EH (cell line): ENCODE measurements around the gene PYY.
"Not testable (repeated sequence)": the region's sequence is repeated elsewhere in the genome, so short reads cannot be mapped to it uniquely, and the experiment has no call there.

ENCODE experiments used
- DNase-seq: peaks from one replicate; pipeline ENCODE4 v3.0.0-alpha.2; 2015; ENCODE audit warnings: low read depth

PYY gene

DNA sequence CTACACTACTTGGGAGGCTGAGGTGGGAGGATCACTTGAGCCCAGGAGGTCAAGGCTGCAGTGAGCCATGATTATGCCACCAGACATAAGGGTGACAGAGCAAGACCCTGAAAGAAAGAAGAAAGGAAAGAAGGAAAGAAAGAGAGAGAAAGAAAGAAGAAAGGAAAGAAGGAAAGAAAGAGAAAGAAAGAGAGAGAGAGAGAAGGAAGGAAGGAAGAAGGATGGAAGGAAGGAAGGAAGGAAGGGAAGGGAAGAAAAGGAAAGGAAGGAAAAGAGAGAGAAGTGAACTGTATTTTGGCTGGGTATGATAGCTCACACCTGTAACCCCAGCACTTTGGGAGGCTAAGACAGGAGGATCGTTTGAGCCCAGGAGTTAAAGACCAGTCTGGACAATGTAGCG lies 24.3 kb upstream of the PYY start:
- no peak for DNase-seq

DNA sequence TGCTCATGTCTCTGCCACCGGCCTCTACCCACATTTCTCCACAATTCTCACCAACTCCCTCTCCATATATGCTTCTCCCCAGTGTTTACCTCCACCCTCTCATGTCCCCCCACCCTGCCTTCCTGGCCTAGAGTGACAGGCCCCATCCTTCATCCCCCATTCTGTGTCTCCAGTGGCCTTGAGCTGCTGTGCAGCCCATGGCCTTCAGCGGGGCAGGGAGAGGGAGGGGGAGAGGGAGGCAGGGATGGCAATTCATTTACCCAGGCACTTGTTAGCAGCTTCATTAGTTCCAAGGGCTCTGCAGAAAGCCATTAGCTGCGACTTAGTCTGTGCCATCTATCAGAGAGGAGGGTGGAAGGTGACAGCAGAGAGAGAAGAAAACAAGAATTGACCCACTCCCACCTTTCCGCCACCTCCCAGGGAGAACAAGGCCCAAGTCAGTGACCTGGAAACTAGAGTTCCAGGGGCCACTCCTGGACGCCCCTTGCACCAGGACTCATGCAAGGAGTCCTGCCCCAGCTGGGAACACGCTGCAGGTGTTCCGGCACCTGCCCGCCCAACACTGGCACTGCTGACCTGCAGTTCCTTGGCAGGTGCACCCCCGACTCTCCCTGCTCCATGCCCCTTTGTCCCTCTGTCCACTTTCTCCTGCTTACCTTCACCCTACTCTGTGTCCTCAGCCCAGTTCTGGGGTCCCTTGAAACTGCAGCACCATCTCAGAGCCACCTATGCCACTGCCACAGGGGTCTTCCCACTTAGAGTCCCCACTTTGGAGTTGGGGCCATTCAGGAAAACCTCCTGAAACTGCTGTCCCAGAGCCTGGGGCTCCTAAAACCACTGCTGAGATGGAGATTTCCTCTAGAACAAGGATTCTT lies 23.5 kb upstream of the PYY start:
- DNase-seq: no peak

DNA sequence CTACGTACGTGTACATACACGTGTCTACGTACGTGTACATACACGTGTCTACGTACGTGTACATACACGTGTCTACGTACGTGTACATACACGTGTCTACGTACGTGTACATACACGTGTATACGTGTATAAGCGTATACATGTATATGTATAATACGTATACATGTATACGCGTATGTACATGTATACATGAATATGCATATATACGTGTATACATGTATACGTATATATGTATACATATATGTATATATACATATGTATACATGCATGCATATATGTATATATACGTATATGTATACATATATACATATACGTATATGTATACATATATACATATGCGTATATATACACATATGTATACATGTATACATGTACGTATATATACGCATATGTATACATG lies 22.2 kb upstream of the PYY start:
- no peak for DNase-seq

DNA sequence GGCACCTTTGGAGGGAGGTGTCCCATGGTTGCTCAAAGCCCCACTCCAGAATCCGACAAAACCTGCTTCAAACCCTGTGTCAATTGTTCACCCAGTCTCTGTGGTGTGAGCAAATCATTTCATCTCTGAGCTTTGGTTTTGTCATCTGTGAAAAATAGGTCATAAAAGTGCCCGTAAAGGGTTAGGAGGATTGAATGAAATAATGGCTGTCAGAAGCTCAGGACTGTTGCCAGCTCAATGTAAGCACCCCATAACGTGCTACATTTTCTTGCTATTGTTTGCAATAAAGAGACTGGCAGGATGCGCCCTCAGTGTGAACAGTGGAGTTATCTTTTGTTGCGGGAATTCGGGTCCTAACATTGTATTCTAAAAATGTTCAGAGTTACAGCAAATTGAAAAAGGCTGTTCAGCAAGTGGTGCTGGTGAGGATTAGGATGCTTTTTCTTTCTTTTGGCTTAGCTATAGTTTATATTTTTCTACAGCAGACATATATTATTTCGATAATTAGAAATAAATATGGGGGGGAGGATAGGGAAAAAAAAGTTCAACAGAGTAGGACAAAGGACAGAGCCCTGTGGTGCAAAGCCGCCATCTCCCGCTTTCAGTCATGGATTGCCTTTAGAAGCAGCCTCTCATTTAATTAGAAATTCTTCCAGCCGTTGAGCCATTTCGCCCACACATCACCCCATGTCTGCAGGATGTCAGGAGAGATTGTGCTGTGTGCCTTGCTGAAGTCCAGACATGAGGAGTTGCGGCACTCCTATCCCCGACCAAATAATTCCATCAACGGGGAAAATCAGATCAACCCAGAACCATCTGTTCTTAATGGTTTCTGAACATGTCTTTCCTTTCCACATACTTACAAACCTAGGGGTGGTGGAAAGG lies 20.9 kb upstream of the PYY start:
- no peak for DNase-seq

DNA sequence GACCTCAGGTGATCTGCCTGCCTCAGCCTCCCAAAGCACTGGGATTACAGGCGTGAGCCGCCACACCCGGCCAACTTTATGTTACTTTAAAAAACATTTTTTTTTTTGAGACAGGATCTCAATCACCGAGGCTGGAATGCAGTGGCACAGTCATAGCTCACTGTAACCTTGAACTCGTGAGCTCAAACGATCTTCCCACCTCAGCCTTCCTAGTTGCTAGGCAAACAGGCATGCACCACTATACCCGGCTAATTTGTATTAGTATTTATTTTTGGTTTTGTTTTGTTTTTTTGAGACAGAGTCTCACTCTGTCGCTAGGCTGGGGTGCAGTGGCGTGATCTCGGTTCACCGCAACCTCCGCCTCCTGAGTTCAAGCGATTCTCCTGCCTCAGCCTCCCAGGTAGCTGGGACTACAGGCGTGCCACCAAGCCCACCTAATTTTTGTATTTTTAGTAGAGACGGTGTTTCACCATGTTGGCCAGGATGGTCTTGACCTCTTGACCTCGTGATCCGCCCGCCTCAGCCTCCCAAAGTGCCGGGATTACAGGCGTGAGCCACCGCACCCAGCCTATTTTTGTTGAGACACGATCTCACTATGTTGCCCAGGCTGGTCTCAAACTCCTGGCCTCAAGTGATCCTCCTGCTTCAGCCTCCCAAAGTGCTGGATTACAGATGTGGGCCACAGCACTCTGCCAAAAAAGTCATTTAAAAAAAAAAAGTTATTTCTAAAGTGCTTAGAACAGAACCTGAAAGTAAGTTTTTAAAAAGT lies 18.9 kb upstream of the PYY start:
- DNase-seq: not testable (repeated sequence)

DNA sequence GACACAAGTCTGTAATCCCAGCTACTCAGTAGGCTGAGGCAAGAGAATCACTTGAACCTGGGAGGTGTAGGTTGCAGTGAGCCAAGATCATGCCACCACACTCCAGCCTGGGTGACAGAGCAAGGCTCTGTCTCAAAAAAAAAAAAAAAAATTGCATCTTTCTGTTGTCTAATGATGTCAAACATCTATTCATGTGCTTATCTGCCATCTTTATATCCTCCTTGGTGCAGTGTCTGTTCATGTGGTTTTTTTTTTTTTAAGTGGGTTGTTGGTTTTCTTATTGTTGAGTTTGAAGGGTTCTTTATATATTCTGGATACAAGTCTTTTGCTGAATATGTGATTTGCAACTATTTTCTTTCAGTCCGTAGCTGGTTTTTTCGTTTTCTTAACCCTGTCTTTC lies 17.7 kb upstream of the PYY start:
- not testable (repeated sequence) for DNase-seq

DNA sequence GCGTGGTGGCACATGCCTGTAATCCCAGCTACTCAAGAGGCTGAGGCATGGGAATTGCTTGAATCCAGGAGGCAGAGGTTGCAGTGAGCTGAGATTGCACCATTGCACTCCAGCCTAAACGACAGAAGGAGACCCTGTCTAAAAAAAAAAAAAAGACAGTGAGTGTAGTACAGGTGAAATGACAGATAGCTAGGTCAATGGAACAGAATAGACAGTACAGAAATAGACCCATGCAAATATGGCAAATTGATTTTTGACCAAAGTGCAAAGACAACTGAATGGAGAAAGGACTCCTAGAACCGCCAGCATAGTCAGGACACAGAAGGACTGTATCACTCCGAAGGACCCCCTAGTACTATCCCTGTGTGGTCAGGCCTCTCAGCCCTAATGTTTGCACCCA lies 16.6 kb upstream of the PYY start:
- DNase-seq: no peak

DNA sequence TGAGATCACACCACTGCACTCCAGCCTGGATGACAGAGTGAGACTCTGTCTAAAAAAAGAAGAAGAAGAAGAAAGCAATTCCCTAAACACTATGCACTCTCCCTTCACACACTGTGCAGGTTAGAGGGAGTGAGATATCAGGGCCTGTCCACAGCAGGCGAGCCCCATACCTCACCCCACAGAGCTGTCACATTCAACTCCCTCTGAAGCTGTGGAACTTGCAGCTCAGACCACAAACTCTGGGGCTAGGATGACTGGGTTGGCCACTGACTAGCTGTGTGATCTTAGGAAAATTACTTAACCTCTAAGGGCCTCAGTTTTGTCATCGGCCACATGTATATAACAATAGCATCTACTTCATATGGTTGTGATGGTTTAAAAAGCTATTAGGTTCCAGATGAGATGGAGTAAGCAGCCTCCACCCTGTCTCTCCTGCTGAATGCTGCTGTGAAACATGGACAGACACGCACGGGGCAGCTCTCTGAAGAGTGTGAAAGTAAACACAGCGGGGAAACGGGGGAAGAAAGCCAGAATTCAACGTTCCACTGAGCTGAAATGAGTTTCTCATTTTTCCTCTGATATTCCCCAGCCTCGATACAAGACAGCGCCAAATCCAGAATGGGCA lies 13.6 kb upstream of the PYY start:
- DNase-seq: peak; percentile 27

DNA sequence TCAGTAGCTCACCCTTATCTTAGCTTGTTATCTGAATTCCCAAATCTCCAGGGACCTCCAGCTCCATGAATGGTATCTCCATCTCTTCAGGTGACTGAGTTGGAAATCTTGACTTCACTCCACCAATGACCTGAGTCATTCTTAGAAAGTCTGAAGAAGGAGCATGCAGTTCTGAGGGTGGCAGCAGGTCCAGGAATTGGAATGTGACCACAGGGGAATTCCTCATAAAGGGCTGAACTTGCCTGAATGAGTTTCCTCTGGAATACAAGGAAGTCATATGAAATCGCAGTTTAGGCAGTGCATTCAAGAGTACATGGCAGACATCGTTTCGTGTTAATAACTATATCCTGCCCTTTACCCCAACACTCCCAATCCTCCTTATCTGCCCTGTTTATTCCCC lies 12.5 kb upstream of the PYY start:
- DNase-seq: peak; percentile 44

DNA sequence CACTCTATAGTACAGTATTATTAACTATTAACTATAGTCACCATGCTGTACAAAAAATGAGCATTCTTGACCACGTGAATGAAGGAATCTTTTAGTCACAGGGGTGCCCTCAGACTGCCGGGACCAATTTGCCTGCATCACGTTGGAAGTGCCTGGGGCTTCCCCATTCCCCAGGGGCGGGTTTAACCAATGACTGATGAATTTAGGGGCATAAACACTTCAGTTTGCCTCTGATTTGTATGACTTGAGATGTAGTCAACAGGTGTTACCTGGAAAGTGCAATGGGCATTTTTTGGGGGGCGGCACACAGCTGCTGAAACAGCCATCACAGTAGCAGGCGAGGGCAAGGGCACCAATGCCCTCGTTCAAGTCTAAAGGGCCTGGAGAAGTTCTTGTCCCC lies 8.7 kb upstream of the PYY start:
- DNase-seq: no peak

DNA sequence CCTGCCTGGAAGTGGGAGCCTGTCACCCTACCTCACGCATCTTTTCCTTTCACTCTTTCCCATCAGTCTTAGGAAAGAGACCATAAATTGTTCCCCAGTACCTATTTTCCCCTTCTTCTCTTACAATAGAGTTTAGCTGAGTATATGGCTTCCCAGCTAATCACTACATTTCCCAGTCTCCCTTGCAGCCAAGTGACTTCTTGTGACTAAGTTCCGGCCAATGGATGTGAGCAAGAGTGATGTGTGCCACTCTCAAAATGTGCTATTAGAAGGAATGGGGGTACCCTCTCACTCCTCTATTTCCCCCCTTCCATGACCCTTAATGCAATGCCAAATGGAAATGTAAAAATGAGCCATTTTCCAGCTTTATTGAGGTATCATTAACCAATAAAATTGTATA lies 8.2 kb upstream of the PYY start:
- no peak for DNase-seq

DNA sequence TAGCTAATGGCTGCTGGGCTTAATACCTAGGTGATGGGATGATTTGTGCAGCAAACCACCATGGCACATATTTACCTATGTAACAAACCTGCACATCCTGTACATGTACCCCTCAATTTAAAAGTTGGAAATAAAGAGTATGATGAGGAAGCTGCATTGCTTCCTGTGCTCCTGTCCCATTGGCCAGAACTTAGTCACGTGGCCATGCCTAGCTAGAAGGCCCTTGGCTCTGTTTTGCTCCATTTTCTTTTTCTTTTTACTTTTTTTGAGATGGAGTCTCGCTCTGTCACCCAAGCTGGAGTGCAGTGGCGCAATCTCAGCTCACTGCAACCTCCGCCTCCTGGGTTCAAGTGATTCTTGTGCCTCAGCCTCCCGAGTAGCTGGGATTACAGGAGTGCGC lies 7.6 kb upstream of the PYY start:
- DNase-seq: not testable (repeated sequence)

DNA sequence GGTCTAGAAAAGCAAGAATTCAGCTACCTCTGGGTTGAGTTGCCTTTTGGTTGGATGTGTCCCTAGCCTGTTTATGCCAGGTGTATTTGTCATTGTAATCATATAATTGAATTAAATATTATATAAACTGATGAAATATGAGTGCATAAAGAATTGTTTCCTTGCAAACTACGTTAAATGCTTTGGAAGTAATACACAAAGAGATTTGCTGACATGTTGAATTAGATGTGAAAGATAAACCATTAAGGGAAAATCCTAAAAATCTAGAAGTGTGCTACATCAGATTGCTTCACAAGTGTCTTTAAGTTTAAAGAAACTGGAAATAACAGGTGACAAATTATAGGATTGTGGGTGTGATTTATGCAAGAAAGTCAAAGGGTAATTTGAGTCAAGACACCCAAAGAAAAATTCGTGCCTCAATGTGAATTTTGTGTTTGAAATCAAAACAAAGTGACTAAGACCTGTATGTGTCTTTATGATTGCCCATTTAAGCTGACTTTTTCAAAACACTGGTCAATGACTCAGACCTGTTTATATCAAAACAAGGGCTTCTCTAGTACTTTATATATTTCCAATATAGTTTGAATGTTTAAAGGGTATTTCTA lies 5.1 kb upstream of the PYY start:
- DNase-seq: peak; percentile 44

DNA sequence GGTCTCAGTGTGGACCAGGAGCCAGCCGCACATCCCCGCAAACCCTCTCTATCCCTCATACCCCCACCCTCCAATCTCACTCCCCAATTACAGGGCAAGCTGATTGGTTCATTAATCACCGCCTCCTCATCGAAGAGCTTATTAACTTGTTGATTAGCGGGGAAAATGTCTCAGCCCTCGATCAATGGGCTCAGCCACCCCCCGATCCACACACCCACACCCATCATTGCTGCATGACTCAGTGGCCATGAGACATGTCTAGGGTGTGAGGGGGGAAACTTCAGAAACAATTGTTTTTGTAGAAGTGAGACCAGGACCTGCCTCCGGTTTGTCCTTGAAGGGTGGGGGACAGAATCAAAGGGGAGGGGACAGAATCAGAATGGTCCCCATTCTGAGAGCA lies 2.5 kb upstream of the PYY start:
- DNase-seq: no peak

DNA sequence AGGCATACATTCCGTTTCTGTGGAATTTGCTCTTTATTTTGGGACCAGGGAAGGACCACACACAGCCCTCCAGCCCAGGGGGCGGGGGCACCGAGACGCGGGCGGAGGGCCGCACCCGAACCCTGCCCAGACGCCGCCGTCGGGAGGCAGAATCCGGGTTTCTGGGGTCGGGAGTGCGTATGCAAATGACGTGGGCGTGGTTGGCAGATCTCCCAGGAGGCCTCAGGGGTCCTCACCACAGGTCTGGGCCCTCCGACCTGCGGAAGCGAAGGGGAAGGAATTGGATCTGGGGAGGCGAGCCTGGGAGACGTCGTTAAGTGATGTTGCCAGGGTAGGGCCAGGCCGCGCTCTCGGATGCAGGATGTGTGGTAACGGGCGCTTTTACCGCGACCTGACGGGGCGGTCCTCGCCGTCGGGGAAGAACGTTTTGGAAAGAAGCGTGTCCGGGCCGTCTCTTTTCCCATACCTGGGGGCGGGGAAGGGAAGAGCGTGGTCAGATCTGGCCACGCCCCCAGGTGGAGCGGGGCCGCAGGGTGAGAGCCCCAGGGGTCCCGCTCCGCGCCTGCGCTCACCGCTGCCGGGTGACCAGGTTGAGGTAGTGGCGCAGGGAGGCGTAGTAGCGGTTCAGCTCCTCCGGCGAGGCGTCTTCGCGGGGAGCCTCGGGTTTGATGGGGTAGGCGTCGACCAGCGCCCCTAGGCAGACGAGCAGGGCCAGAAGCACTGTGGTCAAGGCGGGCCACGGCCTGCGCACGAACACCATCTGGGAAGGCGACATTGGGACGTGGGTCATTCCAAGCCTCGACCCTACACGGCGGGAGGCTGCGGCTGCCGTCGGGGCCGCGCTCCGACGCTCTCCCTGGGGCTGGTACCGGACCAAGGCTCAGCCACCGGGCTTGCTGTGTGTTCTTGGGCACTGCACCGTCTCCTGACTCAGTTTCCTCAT lies 745 bp downstream of the PYY start:
- DNase-seq: no peak

DNA sequence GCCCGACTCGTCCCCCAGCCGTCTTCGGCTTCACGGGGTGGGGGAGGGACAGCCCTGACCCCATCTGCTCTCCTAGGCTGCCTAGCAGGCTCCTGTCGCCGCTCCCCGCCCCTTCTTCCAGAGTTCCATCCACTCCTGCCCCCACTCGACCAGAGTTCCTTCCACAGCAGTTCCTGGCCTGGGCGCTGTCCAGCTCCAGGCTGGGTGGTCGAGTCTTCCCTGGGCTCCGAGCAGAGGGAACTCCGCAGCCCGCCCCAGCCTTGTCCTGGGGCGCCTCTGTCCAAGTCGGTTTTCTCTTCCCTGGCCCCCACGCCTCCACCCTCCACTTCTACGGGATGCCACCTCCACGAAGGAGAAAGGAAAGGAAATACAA lies 1.4 kb downstream of the PYY start:
- DNase-seq: peak; percentile 31

DNA sequence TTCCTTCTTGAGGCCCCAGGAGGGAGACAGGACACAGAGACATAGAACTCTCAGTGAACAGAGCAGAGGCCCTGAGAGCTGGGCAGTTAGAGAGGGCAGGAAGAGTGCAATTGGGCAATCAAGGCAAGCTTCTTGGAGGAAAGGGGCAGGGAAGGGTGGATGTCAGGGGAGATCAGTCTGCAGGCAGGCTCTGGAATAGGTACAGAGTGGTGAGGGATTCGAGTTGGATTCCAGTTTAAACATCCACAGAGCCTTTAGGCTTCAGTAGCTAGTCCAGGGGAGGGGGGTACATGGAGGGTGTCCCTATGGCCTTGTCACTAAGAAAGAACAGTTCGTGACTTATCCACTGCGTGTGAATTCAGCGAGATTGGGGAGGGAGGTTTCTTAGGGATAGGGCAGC lies 2.0 kb downstream of the PYY start:
- no peak for DNase-seq

DNA sequence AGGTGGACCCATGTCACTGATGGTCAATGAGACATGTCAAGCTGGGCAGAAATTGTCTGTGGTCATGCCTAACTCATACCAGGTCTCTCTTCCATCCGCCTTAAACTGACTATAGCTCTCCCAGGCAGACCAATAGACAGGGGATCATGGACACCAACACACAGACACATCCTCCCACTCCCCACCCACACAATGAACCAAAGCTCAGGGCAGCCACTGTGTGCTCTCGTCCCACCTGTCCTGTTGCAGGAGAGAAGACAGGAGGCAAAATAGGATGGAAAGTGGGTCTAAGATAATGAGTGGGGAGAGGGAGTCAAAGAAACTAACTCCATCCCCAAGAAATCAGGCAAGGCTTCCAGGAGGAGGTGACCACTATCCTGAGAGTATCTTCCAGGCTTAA lies 3.2 kb downstream of the PYY start:
- no peak for DNase-seq

DNA sequence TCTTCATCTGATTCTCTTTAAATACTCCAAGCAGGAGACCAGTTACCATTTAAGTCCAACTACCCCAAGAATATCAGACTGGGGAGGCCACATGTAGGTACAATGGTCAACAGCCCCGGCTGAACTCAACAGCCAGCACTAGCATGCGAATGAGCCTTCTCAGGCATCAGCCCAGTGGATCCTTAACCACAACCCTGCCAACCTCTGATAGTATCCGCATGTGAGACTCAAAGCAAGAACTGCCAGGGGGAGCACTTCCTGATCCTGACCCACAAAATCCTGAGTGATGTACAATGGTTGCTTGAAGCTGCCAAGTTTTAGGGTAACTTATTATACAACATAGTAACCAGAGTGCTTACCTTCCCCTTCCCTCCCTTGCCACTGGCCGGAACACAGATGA lies 4.0 kb downstream of the PYY start:
- DNase-seq: peak; percentile 35

DNA sequence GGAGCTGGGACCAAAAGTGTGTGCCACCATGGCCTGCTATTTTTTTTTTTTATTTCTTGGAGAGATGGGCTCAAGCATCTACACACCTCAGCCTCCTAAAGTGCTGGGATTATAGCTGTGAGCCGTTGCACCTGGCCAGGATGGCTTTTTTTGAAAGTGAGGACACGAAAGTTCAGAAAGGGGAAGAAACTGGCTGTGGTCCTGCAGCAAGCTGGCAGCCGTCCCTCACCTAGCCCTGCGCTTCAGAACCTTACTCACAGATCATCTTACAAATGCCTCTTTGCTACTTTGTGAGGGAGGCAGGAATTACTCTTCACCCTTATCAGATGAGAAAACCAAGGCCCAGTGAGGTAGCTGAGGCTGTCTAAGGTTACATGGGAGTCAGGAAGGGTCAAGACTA lies 7.0 kb downstream of the PYY start:
- DNase-seq: no peak
